Progenitor cell of endocrine pancreas (in vitro differentiated cells): ENCODE results near the gene CAPN13. TPM values are rescaled to one million over a fixed set of nuclear protein-coding genes. Genes with fewer than 3 reads are reported as not detected.

Source experiments
- DNase-seq: peaks from one replicate; pipeline ENCODE4 v3.0.0; 2021; ENCODE audit warnings: low spot score; ENCODE audit not compliant: unreplicated experiment
- H3K27ac Mint-ChIP-seq: 2 replicates; pipeline ENCODE4 v1.8.0; 2021; ENCODE audit warnings: mild to moderate bottlenecking, moderate library complexity, mixed read lengths
- H3K27me3 Mint-ChIP-seq: 2 replicates; pipeline ENCODE4 v1.8.0; 2021; ENCODE audit warnings: mixed read lengths
- H3K36me3 Mint-ChIP-seq: 2 replicates; pipeline ENCODE4 v1.8.0; 2022; ENCODE audit warnings: mixed read lengths; ENCODE audit not compliant: insufficient read depth
- H3K4me1 Mint-ChIP-seq: 2 replicates; pipeline ENCODE4 v1.8.0; 2021; ENCODE audit warnings: low read depth, mixed read lengths
- H3K4me3 Mint-ChIP-seq: 2 replicates; pipeline ENCODE4 v1.8.0; 2021; ENCODE audit warnings: low read depth, mild to moderate bottlenecking, moderate library complexity, mixed read lengths
- H3K9me3 Mint-ChIP-seq: 2 replicates; pipeline ENCODE4 v1.8.0; 2021; ENCODE audit warnings: low read depth, mixed read lengths
- total RNA-seq: library from RNA; stranded (reverse); gene quantifications from 2 replicates; pipeline ENCODE4 v1.2.1, GENCODE V29; 2021
- TF ChIP-seq, protein P1 (sequence below): fragments of 200-600 bp; sonication (generic); IDR thresholded peaks from one replicate; pipeline ENCODE4 v1.5.0; 2021; ENCODE audit warnings: antibody characterized with exemption, mild to moderate bottlenecking; ENCODE audit not compliant: unreplicated experiment

Gene CAPN13
- total RNA-seq, 1 donor from 2014 or later = 19.0 TPM

DNA sequence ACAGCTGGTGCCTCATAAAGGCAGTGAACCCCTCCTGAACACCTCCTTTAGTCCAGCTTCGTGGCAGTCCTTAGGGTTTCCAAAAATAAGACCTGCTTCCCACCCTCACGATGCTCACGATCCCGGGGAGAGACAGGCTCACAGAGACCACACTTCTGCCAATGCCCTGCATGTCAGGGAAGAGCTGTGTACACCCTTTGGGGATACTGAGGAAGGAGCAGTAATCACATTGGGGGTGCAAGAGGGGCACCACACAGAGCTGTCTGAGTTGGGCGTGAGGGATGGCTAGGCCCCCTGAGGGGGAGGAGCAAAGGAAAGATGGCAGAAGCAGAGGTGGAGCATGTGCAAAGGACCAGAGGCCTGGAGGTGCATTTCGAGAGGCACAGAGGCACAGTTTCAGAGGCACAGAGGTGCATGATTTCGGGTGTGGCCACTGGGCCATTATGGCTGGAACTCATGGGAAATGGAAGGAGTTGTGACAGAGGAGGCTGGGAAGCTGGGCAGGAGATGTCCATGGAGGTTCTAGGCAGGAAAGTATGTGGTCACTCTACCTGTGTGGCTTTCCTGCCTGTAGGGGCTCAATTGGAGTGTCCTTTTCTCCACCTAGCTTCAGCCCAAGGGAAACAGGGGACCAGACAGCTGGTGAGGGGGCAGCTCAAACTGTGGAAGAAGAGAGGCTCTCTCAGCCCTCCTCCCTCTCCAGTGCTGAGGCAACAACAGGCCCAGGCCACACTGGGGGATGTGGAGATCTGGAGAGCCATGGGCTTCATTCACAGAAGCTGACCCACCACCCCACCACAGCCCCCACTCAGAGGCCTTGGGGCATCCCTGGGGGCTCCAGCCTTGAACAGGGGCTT lies 115.9 kb downstream of the CAPN13 start:
- TF ChIP-seq, protein P1, sequence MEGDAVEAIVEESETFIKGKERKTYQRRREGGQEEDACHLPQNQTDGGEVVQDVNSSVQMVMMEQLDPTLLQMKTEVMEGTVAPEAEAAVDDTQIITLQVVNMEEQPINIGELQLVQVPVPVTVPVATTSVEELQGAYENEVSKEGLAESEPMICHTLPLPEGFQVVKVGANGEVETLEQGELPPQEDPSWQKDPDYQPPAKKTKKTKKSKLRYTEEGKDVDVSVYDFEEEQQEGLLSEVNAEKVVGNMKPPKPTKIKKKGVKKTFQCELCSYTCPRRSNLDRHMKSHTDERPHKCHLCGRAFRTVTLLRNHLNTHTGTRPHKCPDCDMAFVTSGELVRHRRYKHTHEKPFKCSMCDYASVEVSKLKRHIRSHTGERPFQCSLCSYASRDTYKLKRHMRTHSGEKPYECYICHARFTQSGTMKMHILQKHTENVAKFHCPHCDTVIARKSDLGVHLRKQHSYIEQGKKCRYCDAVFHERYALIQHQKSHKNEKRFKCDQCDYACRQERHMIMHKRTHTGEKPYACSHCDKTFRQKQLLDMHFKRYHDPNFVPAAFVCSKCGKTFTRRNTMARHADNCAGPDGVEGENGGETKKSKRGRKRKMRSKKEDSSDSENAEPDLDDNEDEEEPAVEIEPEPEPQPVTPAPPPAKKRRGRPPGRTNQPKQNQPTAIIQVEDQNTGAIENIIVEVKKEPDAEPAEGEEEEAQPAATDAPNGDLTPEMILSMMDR = no peak
- H3K4me1 Mint-ChIP-seq = peaks cover 5% of the 10 kb centered on the region
- no peaks in the 10 kb centered on the region for H3K36me3 Mint-ChIP-seq
- no peak overlapping the region for H3K27ac Mint-ChIP-seq
- peaks cover 20% of the 10 kb centered on the region for H3K27me3 Mint-ChIP-seq
- DNase-seq = no peak
- no peak overlapping the region for H3K4me3 Mint-ChIP-seq
- no peaks in the 10 kb centered on the region for H3K9me3 Mint-ChIP-seq

DNA sequence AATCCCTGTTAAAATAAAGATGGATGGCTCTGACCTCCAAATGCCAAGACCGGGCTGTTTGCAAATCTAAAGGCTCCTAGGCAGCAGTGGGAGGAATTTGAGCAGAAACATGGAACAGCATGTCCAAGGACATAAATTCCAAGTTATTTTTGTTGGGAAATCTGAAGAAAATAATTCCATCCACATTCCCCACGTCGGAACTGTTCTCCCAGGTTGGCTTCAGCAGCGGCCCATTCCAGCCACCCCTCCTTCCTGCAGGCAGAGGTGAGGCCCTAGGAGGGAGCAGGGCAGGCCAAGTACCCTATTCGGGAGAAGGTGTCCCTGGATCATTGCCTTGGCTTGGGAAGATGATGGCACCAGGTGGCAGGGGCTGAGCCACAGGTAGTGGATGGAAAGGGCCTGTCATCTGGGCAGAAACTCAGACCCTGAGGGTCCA lies 117.1 kb downstream of the CAPN13 start:
- Mint-ChIP-seq H3K9me3 (no peaks in the 10 kb centered on the region), H3K4me3 (no peak overlapping the region), H3K27me3 (peaks cover 15% of the 10 kb centered on the region), H3K36me3 (no peaks in the 10 kb centered on the region), H3K4me1 (peaks cover 12% of the 10 kb centered on the region), H3K27ac (no peak overlapping the region)
- no peak for DNase-seq
- TF ChIP-seq, protein P1 = no peak

DNA sequence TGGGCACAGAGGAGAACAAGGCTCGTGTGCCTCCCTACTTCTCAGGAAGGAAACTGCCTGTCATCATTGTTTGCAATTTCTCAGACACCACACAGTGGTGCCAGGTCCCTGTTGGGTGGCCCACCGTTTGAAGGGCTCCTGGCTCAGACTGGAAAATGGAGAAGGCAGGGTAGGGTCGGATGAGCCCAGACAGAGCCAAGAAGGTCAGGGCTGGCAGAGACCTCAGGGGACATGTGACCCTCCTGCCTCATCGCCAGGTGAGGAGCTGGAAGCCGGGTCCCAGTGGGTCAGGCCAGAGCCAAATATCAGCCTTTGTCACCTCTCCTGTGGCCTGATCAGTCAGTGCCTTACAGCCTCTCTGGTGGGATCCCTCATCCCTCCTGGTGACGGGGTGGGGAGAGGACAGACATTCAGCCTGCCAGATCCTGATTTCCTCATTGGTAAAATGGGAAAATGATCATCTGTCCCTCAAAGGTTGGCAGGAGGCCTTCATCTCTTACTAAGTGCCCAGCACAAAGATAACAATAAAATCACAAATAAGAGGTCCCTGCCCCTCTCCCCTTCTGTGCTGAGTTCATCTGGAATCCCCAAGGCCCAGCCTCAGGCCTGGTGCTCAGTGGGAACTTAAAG lies 117.6 kb downstream of the CAPN13 start:
- no peaks in the 10 kb centered on the region for H3K36me3 Mint-ChIP-seq
- H3K9me3 Mint-ChIP-seq = no peaks in the 10 kb centered on the region
- TF ChIP-seq, protein P1 = no peak
- H3K4me1 Mint-ChIP-seq = peaks cover 12% of the 10 kb centered on the region
- no peak overlapping the region for H3K4me3 Mint-ChIP-seq
- no peak for DNase-seq
- H3K27ac Mint-ChIP-seq = no peak overlapping the region
- H3K27me3 Mint-ChIP-seq = peaks cover 10% of the 10 kb centered on the region

DNA sequence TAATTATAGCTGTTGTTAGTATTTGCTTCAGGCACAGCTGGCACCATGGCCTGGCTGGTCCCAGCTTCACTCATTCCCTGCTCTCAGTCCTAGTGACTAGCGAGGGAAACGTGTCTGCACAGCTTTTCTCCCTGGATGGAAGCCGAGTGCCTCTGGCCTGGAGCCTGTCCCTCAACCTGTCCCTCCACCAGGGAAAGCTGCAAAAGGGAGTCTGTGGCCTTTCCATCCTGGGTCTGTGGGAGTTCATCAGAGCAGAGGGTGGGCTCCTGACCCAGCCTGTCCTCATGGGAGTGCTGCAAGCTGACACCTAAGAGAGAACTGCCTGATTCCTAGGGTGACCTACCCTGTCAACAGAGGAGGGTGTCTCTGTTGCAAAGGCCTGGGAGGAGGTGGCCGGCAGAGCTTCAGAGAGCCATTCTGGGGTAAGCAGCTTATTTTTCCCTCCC lies 118.3 kb downstream of the CAPN13 start:
- Mint-ChIP-seq H3K36me3 (no peaks in the 10 kb centered on the region), H3K27me3 (peaks cover 6% of the 10 kb centered on the region), H3K4me1 (peaks cover 12% of the 10 kb centered on the region), H3K27ac (peak overlapping the region; percentile 23), H3K9me3 (no peaks in the 10 kb centered on the region), H3K4me3 (no peak overlapping the region)
- no peak for DNase-seq
- TF ChIP-seq, protein P1 = no peak

DNA sequence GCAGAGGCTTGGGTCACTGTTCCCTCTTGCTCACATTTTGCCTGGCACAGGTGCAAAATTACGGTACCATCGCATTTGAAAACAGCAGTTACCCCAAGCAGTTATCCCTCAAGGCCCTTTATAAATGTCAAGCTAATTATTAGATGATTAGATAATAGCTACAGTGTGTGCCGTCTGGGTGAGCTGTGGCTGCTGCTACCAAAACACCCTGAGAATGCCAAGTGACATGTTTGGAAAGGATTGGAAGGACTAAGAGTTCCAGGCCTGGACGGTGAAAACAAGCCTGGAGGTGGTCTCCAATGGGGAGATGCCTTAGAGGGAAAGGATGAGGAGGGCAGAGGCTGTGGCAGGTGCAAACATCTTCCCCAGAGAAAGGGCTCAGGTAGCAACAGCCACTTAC lies 120.6 kb downstream of the CAPN13 start:
- TF ChIP-seq, protein P1 = no peak
- no peaks in the 10 kb centered on the region for H3K9me3 Mint-ChIP-seq
- H3K4me3 Mint-ChIP-seq = no peak overlapping the region
- H3K36me3 Mint-ChIP-seq = no peaks in the 10 kb centered on the region
- H3K4me1 Mint-ChIP-seq = peaks cover 12% of the 10 kb centered on the region
- H3K27ac Mint-ChIP-seq = no peak overlapping the region
- H3K27me3 Mint-ChIP-seq = peaks cover 3% of the 10 kb centered on the region
- DNase-seq = no peak
